ENCODE measurements around the gene HSBP1L1. TPM values are rescaled to one million over a fixed set of nuclear protein-coding genes. Genes with fewer than 3 reads are reported as not detected.

HSBP1L1 gene
- total and polyA plus RNA-seq, 2 of the 8 experiments (the other 6 are each of a cell fraction or from before 2014, with no cell fraction given), result 1.0 to 1.3 TPM

- TF ChIP-seq RAD21 (IDR thresholded peaks at IDR 0.05 in 1 of 2, conservative IDR thresholded peaks at IDR 0.05 in 1 of 2; ENCODE audit: low read depth in 2 of 2, low read length in 2 of 2), result no peak
- no peak for TF ChIP-seq HDAC6 (IDR thresholded peaks at IDR 0.05; ENCODE audit: low read depth, low read length)
- no peak for TF ChIP-seq RBBP5 (IDR thresholded peaks at IDR 0.05; ENCODE audit: borderline replicate concordance, low read depth, low read length)
- TF ChIP-seq SAP30 (IDR thresholded peaks at IDR 0.05; ENCODE audit: insufficient read depth, insufficient replicate concordance, low read length), result no peak
- TF ChIP-seq YY1 (IDR thresholded peaks at IDR 0.05; ENCODE audit: low read depth, low read length), result no peak
Observed at GRCh38 chr18:79942786-79943607, 21.4 kb upstream of the HSBP1L1 start (continued).
